GM12878 (cell line): ENCODE measurements around the gene SLC39A1. TPM values are rescaled to one million over a fixed set of nuclear protein-coding genes. Genes with fewer than 3 reads are reported as not detected.

Source experiments
- BCL3 ChIP-seq: IDR thresholded peaks from 2 replicates; pipeline ENCODE4 v1.6.1; 2011; ENCODE audit warnings: borderline replicate concordance, low read depth, mild to moderate bottlenecking, moderate library complexity, low read length; ENCODE audit not compliant: insufficient read depth, poor library complexity, severe bottlenecking
- CBFB ChIP-seq: IDR thresholded peaks from 2 replicates; pipeline ENCODE4 v1.6.1; 2016; ENCODE audit warnings: antibody characterized with exemption, low read depth
- CUX1 ChIP-seq: IDR thresholded peaks from 2 replicates; pipeline ENCODE4 v1.6.1; 2012; ENCODE audit warnings: improper control_type of control experiment, low read depth, low read length; ENCODE audit not compliant: insufficient replicate concordance
- HCFC1 ChIP-seq: fragments of 150-350 bp; IDR thresholded peaks from 2 replicates; pipeline ENCODE4 v1.6.1; 2014; ENCODE audit warnings: low read length
- LARP7 ChIP-seq: fragments of 450-650 bp; IDR thresholded peaks from 2 replicates; pipeline ENCODE4 v1.6.1; 2017; ENCODE audit warnings: mild to moderate bottlenecking
- NR2C1 ChIP-seq: fragments of 450-650 bp; IDR thresholded peaks from 2 replicates; pipeline ENCODE4 v1.6.1; 2017; ENCODE audit warnings: antibody characterized with exemption, mild to moderate bottlenecking, moderate library complexity
- RBBP5 ChIP-seq: fragments of 200-600 bp; sonication (generic); conservative IDR thresholded peaks from 2 replicates; pipeline ENCODE4 v1.6.1; 2016
- RELB ChIP-seq: fragments of 450-650 bp; IDR thresholded peaks from 2 replicates; pipeline ENCODE4 v1.6.1; 2017; ENCODE audit warnings: low read depth, mild to moderate bottlenecking, moderate library complexity
- SKIL ChIP-seq: fragments of 450-650 bp; IDR thresholded peaks from 2 replicates; pipeline ENCODE4 v1.6.1; 2017; ENCODE audit warnings: mild to moderate bottlenecking, low read depth, inconsistent platforms; ENCODE audit not compliant: poor library complexity, severe bottlenecking
- STAT3 ChIP-seq: IDR thresholded peaks from 2 replicates; pipeline ENCODE4 v1.6.1; 2011; ENCODE audit warnings: low read depth, low read length, improper control_type of control experiment
- TCF3 ChIP-seq: IDR thresholded peaks from 2 replicates; pipeline ENCODE4 v1.6.1; 2012; ENCODE audit warnings: low read depth, mild to moderate bottlenecking, low read length, borderline replicate concordance; ENCODE audit not compliant: insufficient read depth
- WRNIP1 ChIP-seq: IDR thresholded peaks from 2 replicates; pipeline ENCODE4 v1.6.1; 2011; ENCODE audit warnings: low read depth, low read length, improper control_type of control experiment, borderline replicate concordance
- ZBTB11 ChIP-seq: fragments of 450-650 bp; formaldehyde crosslinking; IDR thresholded peaks from 2 replicates; pipeline ENCODE4 v1.5.0; 2022; ENCODE audit warnings: mild to moderate bottlenecking, missing genetic modification characterization
- ZNF24 ChIP-seq: fragments of 450-650 bp; IDR thresholded peaks from 2 replicates; pipeline ENCODE4 v1.6.1; 2017; ENCODE audit warnings: antibody characterized with exemption, mild to moderate bottlenecking
- polyA plus RNA-seq, 11 experiments: library from polyadenylated mRNA; depleted of rRNA in 4 of 11; unstranded in 6 of 11; stranded (reverse) in 5 of 11; fragments of >200 nt; fragmentation: Nextera tagmentation in 4 of 11; fragmentation: Illumina TruSeq in 1 of 11; extraction: Ambion mirVana in 4 of 11; extraction: Trizol in 1 of 11; gene quantifications; 1 replicate in 1 of 11; 2 replicates in 10 of 11; pipeline versions ENCODE4 v1.2.1 to v1.2.3, GENCODE V29; 2011 to 2016; ENCODE audit warnings: inconsistent platforms in 2 of 11, missing spikeins in 2 of 11, low read depth in 1 of 11
- total RNA-seq, 4 experiments: library from RNA; depleted of rRNA in 3 of 4; stranded (reverse); fragments of >200 nt in 3 of 4; fragmentation: Illumina TruSeq in 1 of 4; extraction: Trizol in 1 of 4; gene quantifications; 2 replicates each; pipeline versions ENCODE4 v1.2.1 to v1.2.3, GENCODE V29; 2013 to 2021

The SLC39A1 gene
- total and polyA plus RNA-seq, 10 of the 15 experiments (the other 5 are each of a cell fraction or from before 2014, with no cell fraction given) = 8.8 to 98.6 (median 72.4) TPM

- TF ChIP-seq WRNIP1 = no peak
- TF ChIP-seq CUX1 = peak; percentile 53
- peak; percentile 69 for TF ChIP-seq RELB
- TF ChIP-seq LARP7 = peak; percentile 94
- no peak for TF ChIP-seq ZNF24
- TF ChIP-seq STAT3 = no peak
- TF ChIP-seq BCL3 = peak; percentile 80
- no peak for TF ChIP-seq RBBP5
- peak; percentile 26; the same call in 1 of the 2 replicates for TF ChIP-seq ZBTB11 (CRISPR knock-in tag)
- TF ChIP-seq NR2C1 = peak; percentile 58
- no peak for TF ChIP-seq SKIL
- 0 out of 2 replicates have a peak, but pooled peaks have one; percentile 7 for TF ChIP-seq CBFB
- peak; percentile 98 for TF ChIP-seq TCF3
- TF ChIP-seq HCFC1 = no peak; the same call in 1 of the 2 replicates
These were observed 17.3 kb downstream of the SLC39A1 start (continued) for GRCh38 chr1:153945795-153946621.
